Activated effector memory CD4-positive, alpha-beta T cell treated with Interleukin-2 at 50 U/mL for 16 hours (primary cell): ENCODE results near the gene SWSAP1.
"Not testable (repeated sequence)": the region's sequence is repeated elsewhere in the genome, so short reads cannot be mapped to it uniquely, and the experiment has no call there.

Source experiments
- DNase-seq: peaks from one replicate; pipeline ENCODE4 v3.0.0-alpha.2; 2020

SWSAP1 gene

GRCh38 chr19:11379269-11379845 is 4.9 kb downstream of the SWSAP1 start:
- DNase-seq = not testable (repeated sequence)

GRCh38 chr19:11379857-11380350 is 5.4 kb downstream of the SWSAP1 start:
- DNase-seq = no peak

DNA sequence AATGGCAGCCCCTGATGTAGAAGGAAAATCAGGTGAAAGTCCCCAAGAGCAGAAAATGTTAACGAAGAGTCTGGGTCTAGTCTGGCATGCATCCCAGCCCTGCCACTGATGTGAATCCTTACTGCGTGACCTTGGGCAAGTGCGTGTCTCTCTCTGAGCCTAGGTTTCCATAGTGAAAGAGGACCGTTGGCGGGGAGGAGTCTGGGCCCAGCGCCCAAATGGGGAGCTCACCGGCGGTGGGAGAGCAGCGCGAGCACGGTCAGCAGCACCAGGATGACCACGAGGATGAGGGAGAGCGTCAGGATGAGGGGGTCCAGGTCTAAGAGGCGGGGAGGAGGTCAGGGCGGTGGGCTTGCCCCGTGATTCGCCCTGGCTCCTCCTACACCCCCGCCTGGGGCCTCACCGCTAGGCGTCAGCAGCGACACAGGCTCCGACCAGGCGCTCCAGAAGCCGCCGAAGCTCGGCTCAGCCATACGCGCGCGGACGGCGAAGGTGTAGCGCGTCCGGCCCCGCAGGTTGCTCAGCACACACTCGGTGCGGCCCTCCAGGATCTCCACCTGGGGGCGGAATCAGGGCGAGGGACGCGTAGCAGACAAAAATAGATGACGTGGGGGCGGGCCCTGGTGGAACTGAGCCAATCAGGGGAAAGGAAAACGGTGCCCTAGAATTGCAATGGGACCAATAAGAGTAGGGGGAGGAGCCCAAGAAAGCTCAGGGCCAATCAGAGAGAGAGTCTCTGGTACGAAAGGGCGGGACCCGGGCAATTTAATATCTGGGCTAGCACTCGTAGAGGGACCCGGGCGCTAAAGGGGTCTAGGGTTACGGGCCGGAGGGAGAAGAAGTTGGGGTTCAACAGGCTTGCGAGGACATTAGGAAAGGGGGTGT is 6.4 kb downstream of the SWSAP1 start:
- peak; percentile 97 for DNase-seq

GRCh38 chr19:11382898-11383705 is 8.6 kb downstream of the SWSAP1 start:
- DNase-seq = peak; percentile 9

DNA sequence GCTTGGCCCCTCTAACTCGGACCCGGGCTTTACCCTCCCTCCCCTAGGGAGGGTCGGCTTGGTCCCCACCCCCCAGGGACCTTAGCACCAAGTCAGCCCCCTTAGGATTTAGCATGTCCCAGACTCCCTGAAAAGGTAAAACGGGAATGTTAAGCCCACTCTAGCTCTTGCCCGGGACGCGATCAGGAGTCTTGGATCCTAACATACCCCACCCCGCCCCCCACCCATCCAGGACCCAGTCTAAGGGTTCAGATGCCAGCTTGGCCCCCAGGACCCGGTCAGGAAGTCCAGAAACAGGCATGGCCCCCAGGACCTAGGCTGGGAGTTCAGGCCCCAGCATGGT is 9.2 kb downstream of the SWSAP1 start:
- no peak for DNase-seq

DNA sequence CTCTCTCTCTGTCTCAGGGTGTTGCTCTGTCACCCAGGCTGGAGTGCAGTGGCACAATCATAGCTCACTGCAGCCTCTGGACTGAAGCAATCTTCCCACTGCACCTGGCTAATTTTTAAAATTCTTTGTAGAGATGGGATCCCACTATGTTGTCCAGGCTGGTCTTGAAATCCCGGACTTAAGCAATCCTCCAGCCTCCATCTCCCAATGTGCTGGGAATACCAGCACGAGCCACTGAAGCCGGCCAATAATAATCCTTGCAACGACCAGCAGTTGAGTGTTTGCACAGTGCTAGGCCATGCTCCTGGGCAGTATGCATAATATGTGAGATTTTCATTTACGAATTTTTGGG is 10.3 kb downstream of the SWSAP1 start:
- no peak for DNase-seq

GRCh38 chr19:11387162-11388034 is 12.9 kb downstream of the SWSAP1 start:
- DNase-seq = no peak

DNA sequence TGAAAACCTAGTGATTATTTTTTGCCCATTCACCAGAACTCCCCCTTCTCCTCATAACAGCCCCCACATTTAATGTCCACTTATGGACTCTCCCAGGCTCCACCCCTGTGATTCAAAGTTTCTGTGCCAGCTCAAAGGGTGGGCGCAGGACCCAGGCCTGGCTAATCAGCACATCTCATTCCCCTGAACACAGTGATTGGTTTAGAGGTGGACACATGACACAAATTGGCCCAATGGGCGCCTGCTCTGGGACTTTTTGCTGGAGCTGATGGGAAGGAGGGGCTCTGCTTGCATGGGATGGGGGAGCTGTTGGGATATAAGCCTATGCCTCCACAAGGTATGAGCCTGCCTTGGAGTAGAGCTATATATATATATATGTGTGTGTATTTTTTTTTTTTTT is 15.9 kb downstream of the SWSAP1 start:
- no peak for DNase-seq

GRCh38 chr19:11390933-11391680 is 16.6 kb downstream of the SWSAP1 start:
- DNase-seq = no peak

DNA sequence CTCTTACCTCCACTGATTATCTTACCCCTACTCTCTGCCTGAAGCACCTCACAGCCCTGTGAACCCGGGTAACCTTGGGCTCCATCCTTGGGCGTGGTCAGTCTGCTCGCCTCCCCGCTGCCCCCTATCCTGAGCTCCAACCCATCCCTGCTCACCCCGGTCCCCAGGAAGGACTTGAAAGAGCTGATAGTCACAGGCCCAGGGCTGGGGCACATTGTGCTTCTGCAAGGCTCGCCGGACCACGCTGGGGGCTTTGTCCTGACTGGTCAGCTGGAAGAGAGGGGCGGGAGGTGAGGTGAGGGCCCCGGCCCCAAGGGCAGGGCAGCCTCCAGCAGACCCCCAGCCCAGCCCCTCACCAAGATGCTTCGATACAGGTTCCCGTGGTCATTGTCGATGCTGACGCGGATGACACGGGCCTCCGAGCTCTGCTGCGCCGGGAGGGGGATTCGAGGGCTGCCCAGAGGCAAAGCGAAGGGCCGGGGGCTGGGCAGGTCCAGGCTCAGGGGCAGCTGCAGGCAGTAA is 22.7 kb downstream of the SWSAP1 start:
- DNase-seq = no peak

DNA sequence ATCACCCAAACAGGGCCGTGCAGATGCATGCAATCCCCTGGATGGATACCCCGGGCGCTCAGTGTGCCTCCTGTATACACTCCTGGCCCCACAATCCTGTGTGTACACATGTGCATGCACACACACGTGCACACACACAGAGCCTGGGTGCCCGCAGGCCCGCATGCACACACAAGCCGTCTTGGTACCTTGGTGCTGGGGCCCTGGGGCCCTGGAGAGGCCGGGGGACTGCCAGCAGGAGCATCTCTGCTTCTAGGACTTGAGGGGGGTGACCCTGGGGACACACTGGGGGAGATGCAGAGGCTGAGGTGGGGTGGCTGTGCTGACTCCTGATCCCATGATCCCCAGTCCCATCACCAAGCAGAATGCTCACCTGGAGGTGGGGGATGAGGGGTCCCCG is 25.2 kb downstream of the SWSAP1 start:
- no peak for DNase-seq

DNA sequence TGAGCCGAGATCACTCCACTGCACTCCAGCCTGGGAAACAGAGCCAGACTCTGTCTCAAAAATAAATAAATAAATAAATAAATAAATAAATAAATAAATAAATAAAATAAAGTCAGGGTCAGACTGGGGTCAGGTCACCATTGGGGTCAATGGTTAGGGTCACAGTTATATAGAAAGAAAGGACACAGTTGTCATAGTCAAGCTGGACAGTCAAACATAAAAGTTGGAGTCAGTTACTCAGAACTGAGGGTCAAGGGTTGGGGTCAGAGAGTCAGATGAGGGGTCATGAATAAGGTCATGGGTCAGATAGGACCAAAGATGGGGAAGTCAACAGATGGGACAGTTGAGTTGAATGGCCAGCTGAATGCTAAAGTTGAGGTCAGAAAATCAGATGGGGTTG is 26.3 kb downstream of the SWSAP1 start:
- no peak for DNase-seq

- no peak for DNase-seq
Measured at GRCh38 chr19:11401808-11402543, 27.5 kb downstream of the SWSAP1 start.

GRCh38 chr19:11404588-11405222 is 30.2 kb downstream of the SWSAP1 start:
- DNase-seq = no peak

- no peak for DNase-seq
Measured at GRCh38 chr19:11405846-11406643, 31.6 kb downstream of the SWSAP1 start.

GRCh38 chr19:11406703-11407236 is 32.3 kb downstream of the SWSAP1 start:
- not testable (repeated sequence) for DNase-seq

- no peak for DNase-seq
Measured at GRCh38 chr19:11408591-11408990, 34.1 kb downstream of the SWSAP1 start.

- DNase-seq = no peak
Measured at GRCh38 chr19:11410682-11411081, 36.2 kb downstream of the SWSAP1 start.

DNA sequence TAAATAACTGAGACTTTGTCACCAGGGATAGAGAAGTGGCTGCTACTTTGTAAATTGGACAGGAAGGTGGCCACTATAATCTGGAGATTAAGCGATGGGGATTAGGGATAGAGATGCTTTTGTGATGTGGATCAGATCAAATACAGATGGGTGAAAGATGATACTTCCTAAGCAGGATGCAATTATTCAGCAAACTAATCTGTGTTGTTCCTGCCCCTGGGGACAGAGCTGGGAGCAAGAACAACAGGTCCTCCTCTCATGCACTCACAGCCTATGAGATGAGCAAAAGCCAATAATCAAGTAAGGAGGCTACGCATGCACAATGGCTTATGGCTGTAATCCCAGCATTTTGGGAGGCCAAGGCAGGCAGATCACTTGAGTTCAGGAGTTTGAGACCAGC is 40.1 kb downstream of the SWSAP1 start:
- DNase-seq = no peak
